OCI-LY7 (cell line): ENCODE results near the gene CHST8. TPM values are rescaled to one million over a fixed set of nuclear protein-coding genes. Genes with fewer than 3 reads are reported as not detected.

Source experiments
- BruUV-seq: library from RNA; stranded (reverse); fragments of 400-500 nt; replicated peaks from 2 replicates; lab custom pipeline; 2021; lab: Mats Ljungman, UMichigan
- CTCF ChIA-PET: fragments of 300-600 bp; sonication (Branson Sonifier 250); formaldehyde crosslinking; loops from one replicate; lab custom pipeline; 2022; ENCODE audit warnings: antibody characterized with exemption; ENCODE audit not compliant: unreplicated experiment; lab: Charles Lee
- POLR2A ChIA-PET: fragments of 300-600 bp; sonication (Branson Sonifier 250); formaldehyde crosslinking; loops from one replicate; lab custom pipeline; 2022; ENCODE audit warnings: antibody characterized with exemption; lab: Charles Lee
- DNase-seq: peaks from one replicate; pipeline ENCODE4 v3.0.0-alpha.2; 2015; ENCODE audit warnings: low spot score
- H2AFZ ChIP-seq: fragments of 200-600 bp; sonication (generic), shearing (Covaris generic); 2 replicates; pipeline ENCODE4 v1.6.1; 2014; ENCODE audit warnings: mild to moderate bottlenecking, antibody characterized with exemption, low read length, moderate library complexity
- H3K27ac ChIP-seq: fragments of 200-600 bp; sonication (generic); 2 replicates; pipeline ENCODE4 v1.5.1; 2014; ENCODE audit warnings: mixed run types, low read depth, mild to moderate bottlenecking, moderate library complexity, low read length, inconsistent platforms; ENCODE audit not compliant: poor library complexity, severe bottlenecking
- H3K36me3 ChIP-seq: fragments of 200-600 bp; sonication (generic); 2 replicates; pipeline ENCODE4 v1.6.1; 2014; ENCODE audit warnings: mild to moderate bottlenecking, antibody characterized with exemption, low read length, moderate library complexity, mixed read lengths; ENCODE audit not compliant: insufficient read depth
- H3K4me1 ChIP-seq: fragments of 200-600 bp; sonication (generic); 2 replicates; pipeline ENCODE4 v1.5.1; 2014; ENCODE audit warnings: mild to moderate bottlenecking, low read length; ENCODE audit not compliant: insufficient read depth, poor library complexity, severe bottlenecking
- H3K4me2 ChIP-seq: fragments of 200-600 bp; sonication (generic); 2 replicates; pipeline ENCODE4 v1.6.1; 2014; ENCODE audit warnings: mild to moderate bottlenecking, low read length
- H3K4me3 ChIP-seq: fragments of 200-600 bp; sonication (generic); 2 replicates; pipeline ENCODE4 v1.5.1; 2014; ENCODE audit warnings: mild to moderate bottlenecking, low read depth, low read length; ENCODE audit not compliant: poor library complexity, severe bottlenecking
- H3K79me2 ChIP-seq: fragments of 200-600 bp; sonication (generic); 2 replicates; pipeline ENCODE4 v1.6.1; 2016; ENCODE audit warnings: low read depth, mild to moderate bottlenecking, low read length, moderate library complexity, mixed read lengths; ENCODE audit not compliant: insufficient read depth
- H3K9me2 ChIP-seq: fragments of 200-600 bp; sonication (generic); 2 replicates; pipeline ENCODE4 v1.6.1; 2016; ENCODE audit warnings: mild to moderate bottlenecking, low read length, mixed read lengths; ENCODE audit not compliant: insufficient read depth
- H3K9me3 ChIP-seq: fragments of 200-600 bp; sonication (generic); 2 replicates; pipeline ENCODE4 v1.6.1; 2014; ENCODE audit warnings: mild to moderate bottlenecking, mixed run types, low read length, mixed read lengths
- H4K20me1 ChIP-seq: fragments of 200-600 bp; sonication (generic); 2 replicates; pipeline ENCODE4 v1.6.1; 2014; ENCODE audit warnings: mild to moderate bottlenecking, antibody characterized with exemption, low read length, moderate library complexity, mixed read lengths; ENCODE audit not compliant: insufficient read depth
- CTCF ChIP-seq: fragments of 200-600 bp; sonication (generic); conservative IDR thresholded peaks from 2 replicates; pipeline ENCODE4 v1.5.1; 2014; ENCODE audit warnings: mild to moderate bottlenecking, antibody characterized with exemption, low read length, moderate library complexity, mixed read lengths
- EZH2phosphoT487 ChIP-seq: fragments of 200-600 bp; sonication (generic); IDR thresholded peaks from 2 replicates; pipeline ENCODE4 v1.6.1; 2018; ENCODE audit warnings: low read depth, borderline replicate concordance, mild to moderate bottlenecking, mixed run types, antibody characterized with exemption, low read length, moderate library complexity, mixed read lengths
- intact Hi-C: fragments of 100-400 bp; cut with micrococcal nuclease; formaldehyde crosslinking; loops from one replicate; pipeline ENCODE4 v1.10.0; 2022; ENCODE audit not compliant: unreplicated experiment
- total RNA-seq, 2 experiments: library from RNA; depleted of rRNA in 1 of 2; stranded (reverse); fragments of >200 nt in 1 of 2; shearing (Covaris generic) in 1 of 2; gene quantifications; 2 replicates each; pipeline ENCODE4 v1.2.3, GENCODE V29; 2014 to 2022

Gene CHST8
- total RNA-seq, 2 experiments from 2014 or later: not detected

- no peaks in the 10 kb centered on the region for H3K4me1 ChIP-seq
- no peak overlapping the region for H2AFZ ChIP-seq
- no peaks in the 10 kb centered on the region for H3K9me3 ChIP-seq
- H4K20me1 ChIP-seq: no peaks in the 10 kb centered on the region
- intact Hi-C loops: loop anchor here (5.0 kb wide), 1 partner anchor 69 kb away; no protein-coding TSS in a partner anchor
- no peak for DNase-seq
- H3K36me3 ChIP-seq: no peaks in the 10 kb centered on the region
- BruUV-seq: no TSS peak
- TF ChIP-seq EZH2phosphoT487 (no peak), CTCF (no peak)
- H3K4me3 ChIP-seq: no peak overlapping the region
- H3K9me2 ChIP-seq: no peaks in the 10 kb centered on the region
- no peaks in the 10 kb centered on the region for H3K79me2 ChIP-seq
- no peak overlapping the region for H3K4me2 ChIP-seq
- POLR2A ChIA-PET: no interaction called here
- CTCF ChIA-PET: no interaction called here
- H3K27ac ChIP-seq: no peak overlapping the region
These were observed 144.9 kb downstream of the CHST8 start for GRCh38 chr19:33766623-33767022.

- H3K36me3 ChIP-seq: no peaks in the 10 kb centered on the region
- H4K20me1 ChIP-seq: no peaks in the 10 kb centered on the region
- no peaks in the 10 kb centered on the region for H3K9me2 ChIP-seq
- no peak overlapping the region for H3K4me2 ChIP-seq
- no peak overlapping the region for H3K4me3 ChIP-seq
- H3K9me3 ChIP-seq: no peaks in the 10 kb centered on the region
- TF ChIP-seq EZH2phosphoT487 (no peak), CTCF (no peak; the same call in 1 of the 2 replicates)
- H3K27ac ChIP-seq: no peak overlapping the region
- ChIA-PET CTCF (no interaction called here), POLR2A (interaction anchor here (0.6 kb wide), 1 partner anchor 316 kb away, joined by 3 read pairs; no protein-coding TSS in a partner anchor)
- H2AFZ ChIP-seq: no peak overlapping the region
- DNase-seq: peak; percentile 34
- intact Hi-C loops: loop anchor here (5.0 kb wide), 1 partner anchor 71 kb away; no protein-coding TSS in a partner anchor
- no peaks in the 10 kb centered on the region for H3K4me1 ChIP-seq
- BruUV-seq: no TSS peak
- H3K79me2 ChIP-seq: no peaks in the 10 kb centered on the region
These were observed 146.2 kb downstream of the CHST8 start for GRCh38 chr19:33767898-33768413.

- H3K4me2 ChIP-seq: no peak overlapping the region
- no peaks in the 10 kb centered on the region for H3K79me2 ChIP-seq
- H3K4me3 ChIP-seq: no peak overlapping the region
- no peak overlapping the region for H3K27ac ChIP-seq
- H3K9me2 ChIP-seq: no peaks in the 10 kb centered on the region
- H3K36me3 ChIP-seq: no peaks in the 10 kb centered on the region
- no TSS peak for BruUV-seq
- ChIA-PET POLR2A (no interaction called here), CTCF (no interaction called here)
- no peaks in the 10 kb centered on the region for H3K9me3 ChIP-seq
- DNase-seq: no peak
- no peaks in the 10 kb centered on the region for H3K4me1 ChIP-seq
- no peak overlapping the region for H2AFZ ChIP-seq
- TF ChIP-seq CTCF (no peak), EZH2phosphoT487 (no peak)
- no peaks in the 10 kb centered on the region for H4K20me1 ChIP-seq
- intact Hi-C loops: loop anchor here (5.0 kb wide), 1 partner anchor 72 kb away; no protein-coding TSS in a partner anchor
These were observed 147.5 kb downstream of the CHST8 start for GRCh38 chr19:33769208-33769607.
